ENCODE data around the gene C1QC. TPM values are rescaled to one million over a fixed set of nuclear protein-coding genes. Genes with fewer than 3 reads are reported as not detected.

The C1QC gene
- total and polyA plus RNA-seq, 2 donors (not counting 1 experiment from before 2014, with no cell fraction given), result not detected

- TF ChIP-seq EZH2 (IDR thresholded peaks at IDR 0.05; ENCODE audit: borderline replicate concordance, insufficient read depth, low read depth, low read length, poor library complexity, severe bottlenecking), result no peak
- TF ChIP-seq, protein P1, sequence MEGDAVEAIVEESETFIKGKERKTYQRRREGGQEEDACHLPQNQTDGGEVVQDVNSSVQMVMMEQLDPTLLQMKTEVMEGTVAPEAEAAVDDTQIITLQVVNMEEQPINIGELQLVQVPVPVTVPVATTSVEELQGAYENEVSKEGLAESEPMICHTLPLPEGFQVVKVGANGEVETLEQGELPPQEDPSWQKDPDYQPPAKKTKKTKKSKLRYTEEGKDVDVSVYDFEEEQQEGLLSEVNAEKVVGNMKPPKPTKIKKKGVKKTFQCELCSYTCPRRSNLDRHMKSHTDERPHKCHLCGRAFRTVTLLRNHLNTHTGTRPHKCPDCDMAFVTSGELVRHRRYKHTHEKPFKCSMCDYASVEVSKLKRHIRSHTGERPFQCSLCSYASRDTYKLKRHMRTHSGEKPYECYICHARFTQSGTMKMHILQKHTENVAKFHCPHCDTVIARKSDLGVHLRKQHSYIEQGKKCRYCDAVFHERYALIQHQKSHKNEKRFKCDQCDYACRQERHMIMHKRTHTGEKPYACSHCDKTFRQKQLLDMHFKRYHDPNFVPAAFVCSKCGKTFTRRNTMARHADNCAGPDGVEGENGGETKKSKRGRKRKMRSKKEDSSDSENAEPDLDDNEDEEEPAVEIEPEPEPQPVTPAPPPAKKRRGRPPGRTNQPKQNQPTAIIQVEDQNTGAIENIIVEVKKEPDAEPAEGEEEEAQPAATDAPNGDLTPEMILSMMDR (IDR thresholded peaks at IDR 0.05), result no peak
- Histone ChIP-seq H2AFZ (ENCODE audit: insufficient read depth, low read depth, low read length, poor library complexity, severe bottlenecking) (no peak overlapping the region), H3K4me1 (ENCODE audit: control insufficient read depth in 2 of 2, insufficient read depth in 2 of 2, low read length in 2 of 2) (no peaks in the 10 kb centered on the region), H3K27ac (ENCODE audit: low read length in 2 of 2) (no peak overlapping the region), H3K27me3 (replicated peaks in 1 of 4; ENCODE audit: control extremely low read depth in 1 of 4, control insufficient read depth in 3 of 4, insufficient read depth in 4 of 4, low read length in 3 of 4) (peaks cover 0 to 11% (median 2%) of the 10 kb centered on the region in 4 experiments), H3K4me2 (replicated peaks; ENCODE audit: low read depth, low read length, poor library complexity, severe bottlenecking) (no peak overlapping the region), H3K9ac (ENCODE audit: low read length) (no peak overlapping the region), H4K20me1 (ENCODE audit: control insufficient read depth, insufficient read depth, low read length, poor library complexity, severe bottlenecking) (no peaks in the 10 kb centered on the region), H3K36me3 (replicated peaks in 1 of 2; ENCODE audit: control extremely low read depth in 1 of 2, control insufficient read depth in 1 of 2, extremely low read depth in 1 of 2, insufficient read depth in 2 of 2, low read length in 1 of 2) (no peaks in the 10 kb centered on the region), H3K9me3 (ENCODE audit: control extremely low read depth in 1 of 3, control insufficient read depth in 2 of 3, insufficient read depth in 1 of 3, low read length in 2 of 3) (no peaks in the 10 kb centered on the region), H3K4me3 (ENCODE audit: control extremely low read depth in 1 of 5, extremely low read depth in 1 of 5, insufficient read depth in 1 of 5, low read depth in 2 of 5, low read length in 4 of 5) (no peak overlapping the region), H3K79me2 (ENCODE audit: control insufficient read depth, insufficient read depth, low read length) (no peaks in the 10 kb centered on the region)
- ATAC-seq (ENCODE audit: low read depth) (no peak), DNase-seq (no peak)
- ChIA-PET POLR2A (no interaction called here), CTCF (no interaction called here)
- H3K4me3 Mint-ChIP-seq, result no peak overlapping the region
- H3K4me1 Mint-ChIP-seq, result no peaks in the 10 kb centered on the region
- no peaks in the 10 kb centered on the region for H3K9me3 Mint-ChIP-seq (ENCODE audit: insufficient read depth)
- H3K27me3 Mint-ChIP-seq, result peaks cover 51% of the 10 kb centered on the region
- WGBS (ENCODE audit: insufficient coverage), result 13% methylated on average over 3 of the region's 11 CpGs
- intact Hi-C loops (cut with micrococcal nuclease), result no loop called here
- H3K27ac Mint-ChIP-seq, result no peak overlapping the region
Measured at GRCh38 chr1:22628698-22629444, 14.6 kb upstream of the C1QC start.

DNA sequence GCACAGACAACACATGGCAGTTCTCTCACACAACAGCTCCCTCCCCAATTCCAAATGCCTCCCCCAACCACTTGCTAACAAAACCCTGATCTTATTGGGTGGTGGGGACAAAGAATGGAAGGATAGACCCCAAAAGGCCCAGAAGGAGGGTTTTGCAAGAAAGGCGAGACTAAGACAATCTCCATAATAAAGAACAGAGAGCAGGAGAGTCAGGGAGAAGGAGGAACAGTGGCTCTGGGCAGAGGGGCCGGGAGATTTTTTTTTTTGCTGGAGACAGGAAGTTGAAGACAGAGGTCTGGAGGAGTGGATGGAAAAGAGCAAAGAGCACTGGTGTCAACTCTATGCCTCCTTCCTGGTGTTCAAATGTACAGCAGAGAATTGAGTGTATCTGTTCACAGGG, 13.5 kb upstream of the C1QC start:
- peaks cover 45% of the 10 kb centered on the region for H3K27me3 Mint-ChIP-seq
- H3K36me3 ChIP-seq (replicated peaks in 1 of 2; ENCODE audit: control extremely low read depth in 1 of 2, control insufficient read depth in 1 of 2, extremely low read depth in 1 of 2, insufficient read depth in 2 of 2, low read length in 1 of 2), result no peaks in the 10 kb centered on the region
- no peaks in the 10 kb centered on the region for H3K79me2 ChIP-seq (ENCODE audit: control insufficient read depth, insufficient read depth, low read length)
- no peak for TF ChIP-seq EZH2 (IDR thresholded peaks at IDR 0.05; ENCODE audit: borderline replicate concordance, insufficient read depth, low read depth, low read length, poor library complexity, severe bottlenecking)
- TF ChIP-seq, protein P1 (IDR thresholded peaks at IDR 0.05), result no peak
- H3K4me2 ChIP-seq (replicated peaks; ENCODE audit: low read depth, low read length, poor library complexity, severe bottlenecking), result no peak overlapping the region
- H3K4me3 ChIP-seq (ENCODE audit: control extremely low read depth in 1 of 5, extremely low read depth in 1 of 5, insufficient read depth in 1 of 5, low read depth in 2 of 5, low read length in 4 of 5), result no peak overlapping the region
- peaks cover 0 to 5% (median 0%) of the 10 kb centered on the region in 3 donors for H3K9me3 ChIP-seq (ENCODE audit: control extremely low read depth in 1 of 3, control insufficient read depth in 2 of 3, insufficient read depth in 1 of 3, low read length in 2 of 3)
- H3K27ac Mint-ChIP-seq, result no peak overlapping the region
- H3K9ac ChIP-seq (ENCODE audit: low read length), result no peak overlapping the region
- H2AFZ ChIP-seq (ENCODE audit: insufficient read depth, low read depth, low read length, poor library complexity, severe bottlenecking), result no peak overlapping the region
- ATAC-seq (ENCODE audit: low read depth) (no peak), DNase-seq (no peak)
- CTCF ChIA-PET, result no interaction called here
- peaks cover 0 to 9% (median 2%) of the 10 kb centered on the region in 4 experiments for H3K27me3 ChIP-seq (replicated peaks in 1 of 4; ENCODE audit: control extremely low read depth in 1 of 4, control insufficient read depth in 3 of 4, insufficient read depth in 4 of 4, low read length in 3 of 4)
- no peaks in the 10 kb centered on the region for H3K4me1 ChIP-seq (ENCODE audit: control insufficient read depth in 2 of 2, insufficient read depth in 2 of 2, low read length in 2 of 2)
- H3K4me3 Mint-ChIP-seq, result no peak overlapping the region
- 20% methylated on average over 1 of the region's 2 CpGs for WGBS (ENCODE audit: insufficient coverage)
- intact Hi-C loops (cut with micrococcal nuclease), result no loop called here
- no peaks in the 10 kb centered on the region for H3K9me3 Mint-ChIP-seq (ENCODE audit: insufficient read depth)
- no peaks in the 10 kb centered on the region for H3K4me1 Mint-ChIP-seq
- no peak overlapping the region for H3K27ac ChIP-seq (ENCODE audit: low read length in 2 of 2)
- no peaks in the 10 kb centered on the region for H4K20me1 ChIP-seq (ENCODE audit: control insufficient read depth, insufficient read depth, low read length, poor library complexity, severe bottlenecking)
- POLR2A ChIA-PET, result no interaction called here

Data from B cell (primary cell).